NCI-H2107 treated with DMSO at 0.1 percent for 48 hours (cell line): ENCODE data around the gene NAV3.

ENCODE experiments used
- DNase-seq: peaks from one replicate; lab custom pipeline; 2025; ENCODE audit not compliant: unreplicated experiment; lab: John Stamatoyannopoulos, UW

Gene NAV3

GRCh38 chr12:77830583-77831351 is at the start of gene NAV3:
NAV3 (plus strand) TSS chr12:77830894; CDS start chr12:77831462, 568 bp downstream.
- no peak for DNase-seq

- DNase-seq = no peak
Observed at GRCh38 chr12:77782034-77782433, 48.7 kb upstream of the NAV3 start.

DNA sequence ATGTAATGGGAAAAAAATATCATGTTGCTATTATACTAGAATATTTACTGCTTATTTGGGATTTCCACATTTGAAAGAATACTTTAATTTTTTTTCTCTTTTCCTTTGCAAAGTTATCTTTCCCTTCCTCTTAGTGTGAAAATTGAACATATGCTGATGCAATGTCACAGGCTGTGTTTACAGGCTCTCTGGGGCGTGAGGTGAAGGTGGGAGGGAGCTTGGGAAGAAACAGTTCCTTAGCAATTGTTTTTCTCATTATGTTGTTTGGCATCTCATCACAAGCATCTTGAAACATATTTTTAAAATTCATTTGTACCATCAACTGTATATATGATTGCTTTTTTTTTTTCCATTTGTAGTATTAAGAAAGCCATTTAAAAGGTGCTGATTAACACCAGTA is 47.9 kb upstream of the NAV3 start:
- DNase-seq = no peak

GRCh38 chr12:77785211-77785610 is 45.5 kb upstream of the NAV3 start:
- no peak for DNase-seq

DNA sequence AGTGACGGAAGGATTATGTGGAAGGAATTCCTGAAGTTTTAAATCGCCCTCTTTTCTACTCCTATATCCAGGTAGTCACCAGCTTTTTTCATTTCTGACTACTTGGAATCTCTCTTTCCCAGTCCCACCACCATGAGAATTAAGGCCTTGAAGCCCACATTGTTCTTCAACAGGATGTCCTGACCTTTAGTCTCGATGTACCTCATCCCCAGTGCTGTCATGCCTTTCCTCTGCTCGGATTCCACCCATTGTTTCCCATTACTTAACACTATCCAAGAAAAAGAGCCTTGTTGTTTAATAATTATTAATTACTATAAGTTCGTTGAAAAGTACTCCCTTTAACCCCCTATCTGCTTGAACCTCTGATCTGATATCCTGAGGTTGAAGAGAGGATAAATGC is 44.0 kb upstream of the NAV3 start:
- no peak for DNase-seq

DNA sequence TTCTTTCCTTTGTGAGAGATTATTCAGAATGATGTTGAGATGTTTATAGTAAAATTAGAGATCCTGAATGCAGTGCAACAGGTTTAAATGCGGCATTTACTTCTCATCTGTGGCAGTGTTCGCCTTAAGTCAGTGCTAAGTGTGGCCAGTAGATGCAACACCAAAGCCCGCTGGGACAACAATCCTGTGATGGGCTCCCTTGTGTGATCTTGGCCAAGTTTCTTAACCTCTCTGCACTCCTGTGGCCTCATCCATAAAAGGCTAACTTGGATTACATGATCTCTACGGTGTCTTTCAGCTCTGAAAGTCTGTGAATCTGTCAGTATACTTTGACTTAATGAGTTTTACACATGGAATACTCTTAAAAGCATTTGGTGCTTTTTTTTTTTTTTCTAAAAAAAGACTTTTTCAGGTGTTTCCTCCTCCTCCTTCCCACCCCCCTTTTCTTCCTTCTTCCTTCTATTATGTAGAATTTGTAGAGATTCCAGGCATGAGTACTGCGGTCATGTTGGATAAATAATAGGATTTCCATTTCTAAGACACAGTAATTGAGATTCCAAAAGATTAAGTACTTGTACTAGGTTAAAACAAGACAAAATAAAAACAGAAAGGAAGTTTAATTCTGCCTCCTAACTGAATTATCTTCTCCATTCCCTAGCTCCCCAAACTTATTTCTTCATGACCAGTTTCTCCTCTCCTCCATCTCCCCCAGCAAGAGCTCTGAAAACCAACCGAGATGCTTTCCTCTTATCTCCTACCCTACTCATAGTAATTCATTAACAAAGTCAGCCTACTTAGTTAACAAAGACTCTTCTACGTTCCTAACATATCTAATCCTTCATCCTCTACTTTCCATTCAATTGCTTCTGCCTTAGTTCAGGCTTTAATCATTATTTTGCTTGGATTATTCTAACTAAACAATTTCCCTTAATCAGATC is 42.2 kb upstream of the NAV3 start:
- no peak for DNase-seq

DNA sequence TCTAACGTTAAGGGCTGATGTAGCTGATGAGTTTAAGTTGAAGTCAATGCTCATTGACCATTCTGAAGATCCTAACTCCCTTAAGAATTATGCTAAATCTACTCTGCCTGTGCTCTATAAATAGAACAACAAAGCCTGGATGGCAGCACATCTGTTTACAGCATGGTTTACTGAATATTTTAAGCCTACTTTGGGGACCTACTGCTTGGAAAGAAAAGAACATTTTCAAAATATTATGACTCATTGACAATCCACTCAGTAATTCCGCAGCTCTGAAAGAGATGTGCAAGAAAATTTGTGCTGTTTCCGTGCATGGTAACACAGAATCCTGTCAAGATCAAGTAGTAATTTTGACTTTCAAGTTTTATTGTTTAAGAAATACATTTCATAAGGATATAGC is 35.0 kb upstream of the NAV3 start:
- no peak for DNase-seq

DNA sequence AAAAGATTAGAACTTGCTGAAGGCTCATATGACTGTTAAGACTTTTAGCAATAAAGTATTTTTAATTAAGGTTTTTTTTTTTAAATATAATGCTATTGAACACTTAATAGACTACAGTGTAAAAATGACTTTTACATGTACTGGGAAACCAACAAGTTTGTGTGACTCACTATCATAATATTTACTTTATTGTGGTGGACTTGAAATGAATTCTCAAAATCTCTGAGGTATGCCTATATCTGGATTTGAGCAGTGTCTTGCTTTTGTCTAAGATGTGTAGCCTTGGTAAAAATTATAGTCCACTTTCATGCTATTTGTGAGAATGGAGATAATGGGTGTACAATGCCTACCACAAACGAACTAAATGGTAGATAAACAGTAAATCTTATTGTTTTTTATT is 33.9 kb upstream of the NAV3 start:
- no peak for DNase-seq

DNA sequence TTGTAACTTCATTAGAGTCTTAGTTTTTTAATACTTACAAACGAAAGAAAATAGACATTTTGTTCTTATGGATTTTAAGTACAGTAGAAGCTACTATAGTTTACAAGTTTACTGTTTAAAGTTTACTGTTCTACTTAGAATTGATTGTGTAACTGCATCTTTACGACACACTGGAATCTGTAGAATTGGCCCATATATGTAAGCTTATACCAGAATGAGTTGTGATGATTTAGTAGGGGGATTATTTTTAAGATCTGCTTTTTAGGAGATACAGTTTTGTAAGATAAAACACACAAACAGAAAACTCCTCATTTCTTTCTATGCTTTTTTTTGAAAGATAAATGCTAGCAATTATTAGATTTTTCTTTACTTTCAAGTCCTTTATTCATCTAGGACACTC is 30.2 kb upstream of the NAV3 start:
- DNase-seq = no peak

GRCh38 chr12:77808534-77808933 is 22.2 kb upstream of the NAV3 start:
- no peak for DNase-seq

DNA sequence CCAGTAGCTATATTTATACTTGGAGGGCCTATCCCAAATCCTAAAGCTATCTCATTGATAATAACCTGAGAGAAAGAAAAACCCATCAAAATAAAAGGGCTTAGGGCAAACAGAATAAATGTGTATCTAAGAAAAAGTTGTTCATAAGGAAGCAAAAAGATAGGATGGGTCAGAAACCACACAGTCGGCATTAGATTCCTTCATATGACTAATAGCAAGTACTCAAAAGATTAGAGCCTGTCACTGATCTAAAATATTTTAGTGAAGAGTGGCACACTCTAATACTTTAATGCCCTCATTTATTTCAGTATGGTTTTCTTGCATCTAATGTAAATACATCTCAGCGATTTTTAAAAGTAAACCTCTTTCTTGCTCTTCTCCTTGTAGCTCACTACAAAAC is 17.1 kb upstream of the NAV3 start:
- no peak for DNase-seq

- DNase-seq = peak; percentile 86
Observed at GRCh38 chr12:77814386-77814785, 16.3 kb upstream of the NAV3 start.

GRCh38 chr12:77816196-77816595 is 14.5 kb upstream of the NAV3 start:
- DNase-seq = no peak

GRCh38 chr12:77817276-77817675 is 13.4 kb upstream of the NAV3 start:
- DNase-seq = no peak

DNA sequence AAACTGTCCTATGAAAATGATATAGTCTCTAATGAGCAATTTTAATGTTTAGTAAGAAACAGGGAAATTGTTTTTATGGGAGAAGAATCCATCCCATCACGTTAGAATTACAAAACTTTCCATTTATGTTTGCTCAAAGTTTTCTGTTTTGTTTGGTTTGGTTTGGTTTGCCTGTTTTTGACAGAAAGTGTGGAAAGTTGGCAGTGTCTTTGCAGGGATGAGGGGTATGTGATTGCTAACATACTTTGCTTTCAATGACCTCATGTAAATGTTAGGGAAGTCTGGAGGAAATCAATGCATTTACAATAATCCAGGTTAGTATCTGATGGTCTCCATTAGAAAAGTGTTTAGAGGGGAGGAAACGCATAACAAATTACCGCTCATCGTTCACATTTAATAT is 12.3 kb upstream of the NAV3 start:
- no peak for DNase-seq

- DNase-seq = no peak
Observed at GRCh38 chr12:77821699-77822203, 8.9 kb upstream of the NAV3 start.

DNA sequence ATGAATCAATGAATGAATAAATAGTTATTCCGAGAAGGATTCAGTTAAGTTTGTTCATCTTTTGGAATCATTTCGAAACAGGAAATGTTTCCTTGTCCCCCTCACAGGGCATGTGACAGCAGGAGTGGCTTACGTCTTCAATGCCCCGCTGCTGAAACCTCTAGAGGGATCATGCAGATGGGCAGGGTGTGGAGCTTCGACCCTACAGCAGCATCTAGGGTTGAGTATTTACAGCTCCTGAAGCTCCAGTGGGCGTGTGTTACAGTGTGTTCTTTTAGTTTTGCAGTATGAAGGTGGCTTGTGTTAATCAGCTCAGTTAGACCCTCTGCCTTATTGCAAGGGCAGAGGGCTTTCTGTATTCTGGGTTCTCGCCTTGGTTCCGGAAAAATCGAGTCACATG is 2.6 kb downstream of the NAV3 start:
- DNase-seq = no peak

- no peak for DNase-seq
Observed at GRCh38 chr12:77834618-77835017, 3.9 kb downstream of the NAV3 start.

DNA sequence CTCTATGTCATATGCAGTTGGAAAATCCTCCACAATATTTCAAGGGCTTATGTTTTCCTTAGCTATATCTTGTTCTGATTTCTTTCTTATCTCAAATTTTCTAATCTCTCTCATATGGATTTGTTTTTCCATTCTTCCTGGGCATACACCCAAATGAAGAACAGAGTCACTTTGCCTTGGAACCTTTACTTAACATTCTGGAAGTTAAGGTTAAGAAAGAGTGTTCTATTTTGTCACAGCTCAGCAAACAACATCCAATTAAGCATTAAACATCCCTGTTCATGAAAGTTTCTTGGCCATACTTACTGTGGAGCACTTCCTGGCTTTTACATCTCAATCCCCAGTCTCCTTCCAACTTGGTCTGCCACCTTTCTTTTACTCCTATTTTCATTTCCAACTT is 5.3 kb downstream of the NAV3 start:
- DNase-seq = no peak

DNA sequence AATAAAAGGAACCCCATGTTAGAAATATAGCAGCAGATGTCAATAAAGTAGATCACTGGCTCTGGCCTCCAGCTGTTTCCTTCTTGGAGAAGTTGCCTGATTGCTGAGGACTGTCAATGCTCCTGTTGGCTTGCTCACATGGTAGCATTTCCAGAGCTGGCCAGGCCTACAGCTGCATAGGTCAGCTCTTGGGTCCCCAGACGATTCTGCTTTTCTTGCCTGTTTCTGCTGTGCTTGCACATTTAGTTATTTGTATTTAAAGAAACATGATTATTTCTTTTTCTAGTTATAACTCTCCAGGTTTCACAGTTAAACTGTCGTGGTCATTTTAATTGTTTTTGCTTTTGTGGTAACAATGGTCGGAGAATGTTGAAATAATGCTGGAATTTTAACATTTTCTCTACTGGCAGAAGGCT is 7.2 kb downstream of the NAV3 start:
- no peak for DNase-seq

- DNase-seq = no peak
Observed at GRCh38 chr12:77841521-77841920, 10.8 kb downstream of the NAV3 start.

- peak; percentile 52 for DNase-seq
Observed at GRCh38 chr12:77842430-77842829, 11.7 kb downstream of the NAV3 start.
